Neural cell (in vitro differentiated cells): ENCODE data around the gene ZNF555. TPM values are rescaled to one million over a fixed set of nuclear protein-coding genes. Genes with fewer than 3 reads are reported as not detected.
"Not testable (repeated sequence)": the region's sequence is repeated elsewhere in the genome, so short reads cannot be mapped to it uniquely, and the experiment has no call there.

ENCODE experiments used
- H2AFZ ChIP-seq: fragments of 200-600, 300-800 bp; sonication (generic), shearing (Covaris generic); 2 replicates; pipeline ENCODE4 v1.6.0; 2014; ENCODE audit warnings: low read depth, mild to moderate bottlenecking, antibody characterized with exemption, low read length, moderate library complexity
- H3F3A ChIP-seq: fragments of 200-600 bp; shearing (Covaris generic); 2 replicates; pipeline ENCODE4 v1.6.1; 2016; ENCODE audit warnings: mild to moderate bottlenecking, moderate library complexity, mixed read lengths, antibody characterized with exemption, low read length; ENCODE audit not compliant: insufficient read depth, poor library complexity, severe bottlenecking
- H3K27ac ChIP-seq: fragments of 200-600, 300-800 bp; sonication (generic), shearing (Covaris generic); 2 replicates; pipeline ENCODE4 v1.5.1; 2014; ENCODE audit warnings: mild to moderate bottlenecking, low read length, moderate library complexity
- H3K27me3 ChIP-seq: fragments of 300-800, 200-600 bp; sonication (generic), shearing (Covaris generic); 2 replicates; pipeline ENCODE4 v1.6.0; 2014; ENCODE audit warnings: mild to moderate bottlenecking, low read depth, low read length, moderate library complexity; ENCODE audit not compliant: insufficient read depth
- H3K36me3 ChIP-seq: fragments of 300-800, 200-600 bp; sonication (generic), shearing (Covaris generic); 2 replicates; pipeline ENCODE4 v1.5.1; 2014; ENCODE audit warnings: mild to moderate bottlenecking, antibody characterized with exemption, low read length, moderate library complexity; ENCODE audit not compliant: insufficient read depth
- H3K4me2 ChIP-seq: fragments of 300-800, 200-600 bp; sonication (generic), shearing (Covaris generic); 2 replicates; pipeline ENCODE4 v1.6.0; 2014; ENCODE audit warnings: mild to moderate bottlenecking, low read length
- H3K4me3 ChIP-seq: fragments of 300-800, 200-600 bp; sonication (generic), shearing (Covaris generic); 2 replicates; pipeline ENCODE4 v1.5.1; 2014; ENCODE audit warnings: mild to moderate bottlenecking, low read length, moderate library complexity
- H3K79me2 ChIP-seq: fragments of 200-600 bp; shearing (Covaris generic); replicated peaks from 2 replicates; pipeline ENCODE4 v1.6.0; 2014; ENCODE audit warnings: mild to moderate bottlenecking, low read length, moderate library complexity; ENCODE audit not compliant: insufficient read depth
- H3K9ac ChIP-seq: fragments of 300-800, 200-600 bp; sonication (generic), shearing (Covaris generic); 2 replicates; pipeline ENCODE4 v1.6.1; 2016; ENCODE audit warnings: mild to moderate bottlenecking, low read length, mixed read lengths
- H3K9me2 ChIP-seq: fragments of 200-600 bp; shearing (Covaris generic); 2 replicates; pipeline ENCODE4 v1.6.1; 2016; ENCODE audit warnings: mild to moderate bottlenecking, low read length, mixed read lengths; ENCODE audit not compliant: insufficient read depth
- H3K9me3 ChIP-seq: fragments of 200-600, 300-800 bp; sonication (generic), shearing (Covaris generic); 2 replicates; pipeline ENCODE4 v1.6.1; 2016; ENCODE audit warnings: mild to moderate bottlenecking, mixed run types, low read length, moderate library complexity, mixed read lengths
- H4K20me1 ChIP-seq: fragments of 200-600 bp; shearing (Covaris generic); 2 replicates; pipeline ENCODE4 v1.6.1; 2016; ENCODE audit warnings: mild to moderate bottlenecking, mixed run types; ENCODE audit not compliant: insufficient read depth
- EP300 ChIP-seq: fragments of 450-650 bp; conservative IDR thresholded peaks from 2 replicates; pipeline ENCODE4 v1.6.1; 2014; ENCODE audit warnings: antibody characterized with exemption, mild to moderate bottlenecking, moderate library complexity; ENCODE audit not compliant: poor library complexity, severe bottlenecking
- EZH2 ChIP-seq: fragments of 200-600, 300-800 bp; shearing (Covaris generic), sonication (generic); IDR thresholded peaks from 2 replicates; pipeline ENCODE4 v1.6.1; 2014; ENCODE audit warnings: antibody characterized with exemption, low read length, borderline replicate concordance, mild to moderate bottlenecking; ENCODE audit not compliant: insufficient read depth, poor library complexity, severe bottlenecking
- MXI1 ChIP-seq: fragments of 450-650 bp; conservative IDR thresholded peaks from 2 replicates; pipeline ENCODE4 v1.6.1; 2014; ENCODE audit warnings: antibody characterized with exemption, mild to moderate bottlenecking; ENCODE audit not compliant: poor library complexity, severe bottlenecking
- POLR2AphosphoS5 ChIP-seq: IDR thresholded peaks from 2 replicates; pipeline ENCODE4 v1.6.1; 2012
- RAD21 ChIP-seq: fragments of 450-650 bp; conservative IDR thresholded peaks from 2 replicates; pipeline ENCODE4 v1.6.1; 2014; ENCODE audit warnings: antibody characterized with exemption, mild to moderate bottlenecking, moderate library complexity
- SMC3 ChIP-seq: fragments of 450-650 bp; conservative IDR thresholded peaks from 2 replicates; pipeline ENCODE4 v1.6.1; 2014; ENCODE audit warnings: antibody characterized with exemption, mild to moderate bottlenecking, moderate library complexity; ENCODE audit not compliant: poor library complexity
- TAF1 ChIP-seq: IDR thresholded peaks from 2 replicates; pipeline ENCODE4 v1.6.1; 2012; ENCODE audit warnings: low read depth
- polyA minus RNA-seq: library from RNA; depleted of rRNA, polyadenylated mRNA; stranded (reverse); fragments of >200 nt; gene quantifications from 2 replicates; pipeline ENCODE4 v1.2.3, GENCODE V29; 2014
- polyA plus RNA-seq: library from polyadenylated mRNA; depleted of rRNA; stranded (reverse); fragments of >200 nt; gene quantifications from 2 replicates; pipeline ENCODE4 v1.2.3, GENCODE V29; 2014
- TF ChIP-seq, protein P1 (sequence below): IDR thresholded peaks from 2 replicates; pipeline ENCODE4 v1.6.1; 2012; ENCODE audit warnings: borderline replicate concordance
- TF ChIP-seq, protein P2 (sequence below): fragments of 450-650 bp; IDR thresholded peaks from 2 replicates; pipeline ENCODE4 v1.5.1; 2014; ENCODE audit warnings: antibody characterized with exemption, mild to moderate bottlenecking, moderate library complexity; ENCODE audit not compliant: poor library complexity, severe bottlenecking

The ZNF555 gene
- polyA plus RNA-seq (6.5 and 8.6 TPM in 2 replicates), polyA minus RNA-seq (45.3 and 51.1 TPM in 2 replicates)

DNA sequence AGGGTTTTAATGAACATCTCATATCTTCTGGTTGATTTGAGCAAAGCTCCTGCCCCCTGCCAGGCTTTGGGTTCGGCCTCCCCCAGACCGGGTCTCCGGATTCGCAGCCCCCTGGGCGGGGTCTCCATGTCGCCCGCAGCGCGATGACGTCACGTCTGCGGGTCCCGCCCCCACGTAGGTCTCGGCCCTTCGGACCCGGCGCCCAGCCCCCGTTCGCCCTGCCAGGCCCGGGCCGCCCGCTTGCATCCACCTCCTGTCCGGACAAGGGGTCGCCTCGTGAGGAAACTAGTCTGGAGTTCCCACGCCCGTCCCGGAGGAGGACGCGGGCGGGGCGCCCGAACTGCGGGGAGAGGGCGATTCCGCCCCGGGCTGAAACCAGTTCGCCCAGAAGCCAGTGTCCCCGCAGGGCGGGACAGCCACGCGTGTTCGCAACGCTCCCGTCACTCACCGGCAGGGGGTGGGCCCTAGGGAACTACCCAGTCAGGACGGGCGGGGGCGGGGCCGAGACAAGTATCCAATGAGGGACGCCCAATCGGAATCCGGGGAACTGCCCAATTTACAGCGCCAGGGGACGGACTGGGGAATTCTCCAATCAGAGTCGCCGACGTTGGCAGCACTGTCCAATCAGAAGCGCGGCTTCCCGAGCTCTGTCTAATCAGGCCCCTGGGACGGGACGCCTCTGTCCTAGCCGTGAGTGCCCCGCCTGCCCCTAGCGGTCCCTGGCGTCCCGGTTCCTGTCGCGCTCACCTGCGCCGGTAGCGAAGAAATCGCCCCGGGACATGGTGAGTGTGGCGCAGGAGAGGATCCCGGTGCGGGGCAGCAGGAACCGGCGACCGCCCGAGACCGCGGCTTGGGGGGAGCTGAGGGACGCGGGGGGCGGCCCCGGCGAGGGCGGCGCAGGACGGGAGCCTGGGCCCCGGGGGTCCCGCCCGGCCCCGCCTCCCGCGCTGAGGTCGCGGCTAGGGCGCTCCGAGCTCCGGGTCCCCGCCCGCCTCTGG lies at the start of gene ZNF555:
Gene ZNF555, plus strand, starts transcription at position 682 of the 998 bp plus-strand sequence. Its CDS starts 98 bp downstream, at position 780.
- Histone ChIP-seq H3K27me3 (no peaks in the 10 kb centered on the region), H3K9me3 (peaks cover 10% of the 10 kb centered on the region), H3K9ac (peak within 1 kb of the TSS; percentile 74), H3K9me2 (no peaks in the 10 kb centered on the region), H3K36me3 (peaks cover 11% of the 10 kb centered on the region), H3F3A (no peaks in the 10 kb centered on the region), H3K79me2 (peaks cover 12% of the 10 kb centered on the region), H3K27ac (peak within 1 kb of the TSS; percentile 78), H4K20me1 (no peaks in the 10 kb centered on the region), H3K4me2 (peak within 1 kb of the TSS; percentile 73), H3K4me3 (peak within 1 kb of the TSS; percentile 93), H2AFZ (peak within 1 kb of the TSS; percentile 56)
- TF ChIP-seq, protein P1, sequence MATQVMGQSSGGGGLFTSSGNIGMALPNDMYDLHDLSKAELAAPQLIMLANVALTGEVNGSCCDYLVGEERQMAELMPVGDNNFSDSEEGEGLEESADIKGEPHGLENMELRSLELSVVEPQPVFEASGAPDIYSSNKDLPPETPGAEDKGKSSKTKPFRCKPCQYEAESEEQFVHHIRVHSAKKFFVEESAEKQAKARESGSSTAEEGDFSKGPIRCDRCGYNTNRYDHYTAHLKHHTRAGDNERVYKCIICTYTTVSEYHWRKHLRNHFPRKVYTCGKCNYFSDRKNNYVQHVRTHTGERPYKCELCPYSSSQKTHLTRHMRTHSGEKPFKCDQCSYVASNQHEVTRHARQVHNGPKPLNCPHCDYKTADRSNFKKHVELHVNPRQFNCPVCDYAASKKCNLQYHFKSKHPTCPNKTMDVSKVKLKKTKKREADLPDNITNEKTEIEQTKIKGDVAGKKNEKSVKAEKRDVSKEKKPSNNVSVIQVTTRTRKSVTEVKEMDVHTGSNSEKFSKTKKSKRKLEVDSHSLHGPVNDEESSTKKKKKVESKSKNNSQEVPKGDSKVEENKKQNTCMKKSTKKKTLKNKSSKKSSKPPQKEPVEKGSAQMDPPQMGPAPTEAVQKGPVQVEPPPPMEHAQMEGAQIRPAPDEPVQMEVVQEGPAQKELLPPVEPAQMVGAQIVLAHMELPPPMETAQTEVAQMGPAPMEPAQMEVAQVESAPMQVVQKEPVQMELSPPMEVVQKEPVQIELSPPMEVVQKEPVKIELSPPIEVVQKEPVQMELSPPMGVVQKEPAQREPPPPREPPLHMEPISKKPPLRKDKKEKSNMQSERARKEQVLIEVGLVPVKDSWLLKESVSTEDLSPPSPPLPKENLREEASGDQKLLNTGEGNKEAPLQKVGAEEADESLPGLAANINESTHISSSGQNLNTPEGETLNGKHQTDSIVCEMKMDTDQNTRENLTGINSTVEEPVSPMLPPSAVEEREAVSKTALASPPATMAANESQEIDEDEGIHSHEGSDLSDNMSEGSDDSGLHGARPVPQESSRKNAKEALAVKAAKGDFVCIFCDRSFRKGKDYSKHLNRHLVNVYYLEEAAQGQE = no peak
- TF ChIP-seq EZH2 (no peak), EP300 (peak; percentile 29), POLR2AphosphoS5 (peak; percentile 79), MXI1 (peak; percentile 53), RAD21 (no peak), TAF1 (peak; percentile 60), SMC3 (no peak)
- TF ChIP-seq, protein P2, sequence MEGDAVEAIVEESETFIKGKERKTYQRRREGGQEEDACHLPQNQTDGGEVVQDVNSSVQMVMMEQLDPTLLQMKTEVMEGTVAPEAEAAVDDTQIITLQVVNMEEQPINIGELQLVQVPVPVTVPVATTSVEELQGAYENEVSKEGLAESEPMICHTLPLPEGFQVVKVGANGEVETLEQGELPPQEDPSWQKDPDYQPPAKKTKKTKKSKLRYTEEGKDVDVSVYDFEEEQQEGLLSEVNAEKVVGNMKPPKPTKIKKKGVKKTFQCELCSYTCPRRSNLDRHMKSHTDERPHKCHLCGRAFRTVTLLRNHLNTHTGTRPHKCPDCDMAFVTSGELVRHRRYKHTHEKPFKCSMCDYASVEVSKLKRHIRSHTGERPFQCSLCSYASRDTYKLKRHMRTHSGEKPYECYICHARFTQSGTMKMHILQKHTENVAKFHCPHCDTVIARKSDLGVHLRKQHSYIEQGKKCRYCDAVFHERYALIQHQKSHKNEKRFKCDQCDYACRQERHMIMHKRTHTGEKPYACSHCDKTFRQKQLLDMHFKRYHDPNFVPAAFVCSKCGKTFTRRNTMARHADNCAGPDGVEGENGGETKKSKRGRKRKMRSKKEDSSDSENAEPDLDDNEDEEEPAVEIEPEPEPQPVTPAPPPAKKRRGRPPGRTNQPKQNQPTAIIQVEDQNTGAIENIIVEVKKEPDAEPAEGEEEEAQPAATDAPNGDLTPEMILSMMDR = peak; percentile 69

DNA sequence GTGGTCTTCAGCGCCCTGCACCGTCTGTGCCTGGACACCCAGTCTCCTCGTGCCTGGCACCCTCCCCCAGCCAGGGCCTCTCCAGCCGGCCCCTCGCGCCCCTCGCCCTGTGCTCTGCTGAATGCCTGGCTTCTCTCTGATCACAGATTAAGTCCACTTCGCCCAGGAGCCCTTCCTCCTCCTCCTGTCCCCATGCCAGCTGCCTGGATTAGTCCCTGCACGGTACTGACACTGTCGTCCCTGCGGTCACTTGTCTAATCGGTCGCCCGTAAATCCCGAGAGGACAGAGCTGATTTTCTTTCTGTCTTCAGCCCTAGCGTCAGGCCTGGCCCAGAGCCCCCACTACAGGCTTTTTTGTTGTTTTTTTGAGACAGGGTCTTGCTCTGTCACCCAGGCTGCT lies 49.4 kb upstream of the ZNF555 start:
- Histone ChIP-seq H3K36me3 (no peaks in the 10 kb centered on the region), H3K4me2 (no peak overlapping the region), H3K9me2 (no peaks in the 10 kb centered on the region), H3K4me3 (no peak overlapping the region), H2AFZ (no peak overlapping the region), H3K9me3 (no peaks in the 10 kb centered on the region), H3K79me2 (peaks cover 11% of the 10 kb centered on the region), H3F3A (no peaks in the 10 kb centered on the region), H4K20me1 (no peaks in the 10 kb centered on the region), H3K9ac (no peak overlapping the region), H3K27me3 (no peaks in the 10 kb centered on the region), H3K27ac (no peak overlapping the region)
- TF ChIP-seq POLR2AphosphoS5 (no peak), EP300 (no peak), SMC3 (no peak)

DNA sequence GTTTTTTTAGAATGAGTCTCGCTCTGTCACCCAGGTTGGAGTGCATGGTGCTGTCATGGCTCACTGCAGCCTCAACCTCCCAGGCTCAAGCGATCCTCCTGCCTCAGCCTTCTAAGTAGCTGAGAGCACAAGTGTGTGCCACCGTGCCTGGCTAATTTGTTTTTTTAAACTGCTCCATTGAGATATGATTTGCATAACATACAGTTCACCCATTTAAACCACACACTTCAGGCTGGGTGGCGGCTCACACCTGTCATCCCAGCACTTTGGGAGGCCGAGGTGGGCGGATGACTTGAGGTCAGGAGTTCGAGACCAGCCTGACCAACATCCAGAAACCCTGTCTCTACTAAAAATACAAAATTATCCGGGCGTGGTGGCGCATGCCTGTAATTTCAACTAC lies 48.6 kb upstream of the ZNF555 start:
- H3K27ac ChIP-seq, H3K27me3 ChIP-seq, H3K9me3 ChIP-seq, H2AFZ ChIP-seq, H4K20me1 ChIP-seq, H3K4me3 ChIP-seq, H3K9me2 ChIP-seq, H3K79me2 ChIP-seq, H3K9ac ChIP-seq, H3K4me2 ChIP-seq, H3F3A ChIP-seq, H3K36me3 ChIP-seq: not testable (repeated sequence)
